Superior temporal gyrus (tissue), 1 donor: ENCODE results near the gene GNG14.
"Not testable (repeated sequence)": the region's sequence is repeated elsewhere in the genome, so short reads cannot be mapped to it uniquely, and the experiment has no call there.

Source experiments
- DNase-seq: peaks from one replicate; pipeline ENCODE4 v3.0.0-alpha.2; 2016; ENCODE audit errors: extremely low spot score

GNG14 gene

DNA sequence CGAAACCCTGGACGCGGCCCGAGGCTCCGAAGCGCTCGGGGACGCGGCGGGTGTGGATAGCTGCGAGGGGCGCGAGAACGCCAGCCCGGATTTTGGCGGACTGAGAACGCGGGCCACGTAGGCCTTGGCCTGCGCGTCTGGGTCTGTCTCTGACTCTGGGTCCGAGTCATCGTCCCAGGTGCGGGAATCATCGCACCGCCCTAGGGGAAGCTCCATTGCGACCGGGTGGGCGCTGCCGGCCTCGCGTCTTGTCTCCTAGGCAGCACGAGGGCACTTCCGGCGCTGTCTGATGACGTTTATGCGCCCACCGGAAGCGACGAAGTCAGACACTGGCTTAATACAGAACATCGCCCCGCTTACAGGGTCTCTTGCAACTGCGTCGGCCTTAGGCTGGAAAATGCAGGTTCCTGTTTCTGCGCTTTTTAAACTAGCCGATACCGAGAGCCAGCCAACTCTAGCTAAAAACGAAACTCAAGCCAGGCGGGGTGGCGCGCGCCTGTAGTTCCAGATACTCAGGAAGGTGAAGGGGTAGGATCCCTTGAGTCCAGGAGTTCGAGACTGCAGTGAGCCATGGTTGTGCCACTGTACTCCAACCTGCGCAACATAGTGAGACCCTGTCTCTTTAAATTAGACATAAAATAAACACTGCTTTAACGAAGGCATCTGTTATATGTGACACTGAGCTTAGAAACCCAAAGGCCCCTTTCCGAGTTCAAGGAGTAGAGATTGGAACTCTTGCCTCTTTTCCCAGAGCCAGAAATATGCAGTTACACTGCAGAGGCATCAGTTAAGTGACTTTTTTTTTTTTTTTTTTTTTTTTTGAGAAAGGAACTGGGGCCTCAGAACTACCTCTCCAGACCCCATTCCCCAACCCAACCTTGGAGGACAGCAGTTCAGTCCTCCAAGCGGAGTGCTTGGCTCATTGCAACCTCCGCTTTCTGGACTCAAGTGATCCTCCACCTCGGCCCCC is 8.9 kb downstream of the GNG14 start, which contains the start of gene FBXW9:
Gene FBXW9 (minus strand): TSS at position 266 of the 970 bp plus-strand sequence. CDS start 50 bp downstream, at position 216.
- peak; percentile 99 for DNase-seq

DNA sequence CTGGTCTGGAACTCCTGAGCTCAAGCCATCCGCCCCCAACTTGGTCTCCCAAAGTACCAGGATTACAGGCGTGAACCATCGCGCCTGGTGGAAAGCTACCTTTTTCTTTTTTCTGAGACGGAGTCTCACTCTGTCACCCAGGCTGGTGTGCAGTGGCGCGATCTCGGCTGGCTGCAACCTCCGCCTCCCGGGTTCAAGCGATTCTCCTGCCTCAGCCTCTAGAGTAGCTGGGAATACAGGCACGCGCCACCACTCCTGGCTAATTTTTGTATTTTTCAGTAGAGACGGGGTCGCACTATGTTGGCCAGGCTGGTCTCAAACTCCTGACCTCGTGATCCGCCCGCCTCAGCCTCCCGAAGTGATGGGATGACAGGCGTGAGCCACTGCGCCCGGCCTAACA is 9.6 kb downstream of the GNG14 start:
- DNase-seq: not testable (repeated sequence)

DNA sequence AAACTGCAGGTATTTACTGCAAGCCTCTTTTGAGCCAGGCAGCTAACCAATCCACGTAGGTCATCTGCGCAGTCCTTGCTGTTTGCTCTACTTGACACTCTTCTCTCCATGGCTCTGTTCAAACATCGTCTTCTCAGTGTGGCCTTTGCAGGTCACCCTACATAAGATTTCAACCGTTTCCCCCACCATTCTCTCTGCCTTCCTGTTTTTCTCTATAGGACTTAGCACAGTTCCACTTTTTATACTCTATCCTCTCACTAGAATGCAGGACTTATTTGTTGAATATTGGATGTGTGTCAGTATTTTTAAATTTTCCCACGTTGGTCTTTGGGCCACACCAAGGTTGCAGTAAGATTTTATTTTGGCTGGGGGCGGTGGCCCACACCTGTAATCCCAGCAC is 10.3 kb downstream of the GNG14 start:
- DNase-seq: no peak

DNA sequence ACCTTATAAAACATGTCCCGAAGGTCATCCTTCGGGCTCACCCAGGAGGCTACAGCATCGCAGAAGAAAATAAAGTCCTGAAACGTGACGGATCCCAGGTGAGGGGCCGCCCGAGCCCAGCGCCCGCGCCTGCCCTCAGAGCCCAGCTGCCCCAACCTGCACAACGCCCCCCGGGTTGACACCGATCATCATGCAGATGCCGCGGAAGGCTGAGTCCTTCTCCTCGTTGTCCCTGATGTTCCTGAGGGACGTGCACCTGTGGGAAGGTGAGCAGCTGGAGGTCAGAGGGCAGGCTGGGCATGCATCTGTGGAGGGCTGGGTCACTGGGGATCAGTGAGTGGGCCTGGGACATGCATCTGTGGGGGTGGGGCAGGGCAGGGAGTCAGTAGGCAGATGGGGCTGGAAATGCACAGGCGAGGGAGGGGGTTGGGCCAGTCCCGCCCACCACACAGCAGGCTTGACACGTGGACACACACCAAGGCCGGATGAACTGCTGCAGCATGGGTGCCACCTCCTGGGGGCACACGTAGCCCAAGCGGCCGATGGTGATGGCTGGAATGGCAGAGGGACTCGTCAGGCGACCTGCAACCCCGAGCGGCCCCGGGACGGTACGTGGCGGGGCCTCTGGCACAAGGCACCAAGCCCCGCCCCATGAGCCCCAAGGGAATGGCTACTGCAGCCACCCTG is 13.9 kb downstream of the GNG14 start:
- DNase-seq: no peak

DNA sequence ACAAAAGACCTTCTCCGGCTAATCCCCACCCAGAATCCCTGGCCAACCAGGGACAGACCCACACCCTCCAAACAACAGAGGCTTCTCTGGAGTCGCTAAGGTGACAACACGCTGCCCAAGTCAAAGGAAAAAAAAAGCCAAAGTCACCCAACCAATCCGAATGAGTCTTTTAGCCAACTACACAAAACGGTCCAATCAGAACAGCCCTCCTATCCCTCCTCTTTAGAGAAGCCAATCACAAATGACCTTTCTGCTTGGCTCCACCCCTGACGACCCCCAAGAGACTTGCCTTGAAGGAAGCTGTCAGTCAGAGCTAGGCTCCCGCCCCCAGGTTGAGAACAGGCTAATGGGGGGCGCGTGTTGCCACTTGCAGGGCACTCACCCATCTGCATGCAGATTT is 15.2 kb downstream of the GNG14 start:
- DNase-seq: no peak

DNA sequence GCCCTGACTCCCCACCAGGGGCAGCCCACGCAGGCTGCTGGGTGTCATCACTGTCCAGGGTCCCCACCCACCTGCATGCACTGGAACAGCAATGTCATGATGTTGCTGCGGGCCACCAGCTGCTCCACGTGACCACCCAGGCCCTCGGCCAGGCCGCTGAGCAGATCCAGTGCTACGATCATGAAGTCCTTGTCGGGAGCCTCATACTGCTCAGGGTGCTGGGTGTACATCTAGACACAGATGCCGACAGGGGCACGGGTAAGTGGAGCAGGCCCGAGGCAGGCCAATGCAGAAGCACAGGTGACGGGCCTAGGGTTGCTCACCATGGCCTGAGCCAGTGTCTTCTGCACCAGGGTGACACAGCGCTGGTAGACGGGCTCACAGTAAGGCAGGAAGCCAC is 17.4 kb downstream of the GNG14 start:
- no peak for DNase-seq

DNA sequence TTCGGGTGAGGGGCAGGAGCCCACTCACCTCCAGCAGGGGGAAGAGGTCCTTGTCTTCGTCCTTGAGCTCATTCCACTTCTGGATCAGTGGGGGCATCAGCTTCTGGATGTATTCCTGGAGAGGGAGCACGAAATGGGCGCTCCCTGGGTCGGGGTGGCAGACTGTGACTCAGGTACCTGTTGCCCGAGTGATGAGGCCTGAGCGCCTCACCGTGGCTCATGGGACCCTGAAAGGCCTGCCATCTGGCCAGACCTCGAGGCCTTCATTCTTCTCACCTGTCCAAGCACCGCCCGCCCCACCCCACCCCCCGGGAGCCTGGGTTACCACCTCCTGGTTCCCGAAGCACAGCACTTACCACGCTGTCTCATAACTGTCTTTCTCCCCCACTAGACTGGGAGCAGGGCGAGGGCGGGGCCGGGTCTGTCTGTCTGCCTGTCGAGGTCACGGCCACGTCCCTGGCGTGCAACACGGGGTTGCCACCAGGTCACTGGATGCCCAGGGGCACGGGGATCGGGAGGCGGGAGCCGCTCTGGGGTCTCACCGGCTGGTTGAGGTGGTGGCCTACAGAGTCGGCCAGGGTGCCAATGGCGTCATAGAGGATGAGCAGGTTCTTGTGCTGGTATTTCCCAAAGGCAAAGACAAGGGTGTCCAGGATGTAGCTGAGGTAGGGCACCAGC is 18.0 kb downstream of the GNG14 start:
- DNase-seq: no peak

DNA sequence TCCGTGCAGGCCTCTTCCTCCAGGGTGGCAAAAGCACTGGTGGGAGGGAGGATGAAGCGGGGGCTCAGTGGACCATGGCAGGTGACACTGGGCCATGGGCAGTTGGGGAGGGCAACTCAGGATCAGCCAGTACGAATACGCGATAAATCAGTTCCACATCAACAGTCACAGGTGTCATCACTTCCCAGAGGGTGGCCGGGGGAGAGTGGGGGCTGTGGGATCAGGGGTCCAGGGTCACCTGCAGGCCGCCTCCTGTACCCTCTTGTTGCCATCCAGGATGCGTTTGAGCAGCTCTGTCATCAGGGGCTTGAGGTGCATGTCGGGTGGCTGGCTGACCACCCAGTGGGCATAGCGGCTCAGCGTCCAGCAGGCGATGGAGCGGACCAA is 18.5 kb downstream of the GNG14 start:
- DNase-seq: no peak

DNA sequence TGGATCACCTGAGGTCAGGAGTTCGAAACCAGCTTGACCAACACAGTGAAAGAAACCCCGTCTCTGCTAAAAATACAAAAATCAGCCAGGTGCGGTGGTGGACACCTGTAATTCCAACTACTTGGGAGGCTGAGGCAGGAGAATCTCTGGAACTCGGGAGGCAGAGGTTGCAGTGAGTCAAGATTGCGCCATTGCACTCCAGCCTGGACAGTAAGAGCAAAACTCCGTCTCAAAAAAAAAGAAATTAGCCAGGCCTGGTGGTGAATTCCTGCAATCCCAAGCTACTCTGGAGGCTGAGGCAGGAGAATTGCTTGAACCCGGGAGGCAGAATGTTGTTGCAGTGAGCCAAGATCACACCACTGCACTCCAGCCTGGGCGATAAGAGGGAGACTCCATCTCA is 20.8 kb downstream of the GNG14 start:
- DNase-seq: no peak

DNA sequence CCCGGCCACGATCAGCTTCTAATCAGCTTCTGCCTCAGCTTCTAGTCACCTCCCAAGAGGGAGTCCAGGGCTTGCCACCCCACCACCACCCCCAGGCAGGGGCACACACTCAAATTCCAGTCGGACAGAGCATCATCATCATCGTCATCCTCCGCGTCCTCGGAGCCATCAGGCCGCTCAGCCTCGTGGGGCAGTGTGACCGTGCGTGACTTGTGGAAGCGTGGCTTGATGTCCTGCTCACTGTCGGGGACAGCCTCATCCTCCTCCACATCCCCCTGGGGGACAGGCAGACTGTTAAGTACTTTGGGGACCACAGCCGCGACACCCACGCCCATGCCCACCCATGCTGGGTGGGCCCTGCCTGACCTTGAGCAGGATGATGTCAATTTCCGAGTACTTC is 23.4 kb downstream of the GNG14 start:
- no peak for DNase-seq

DNA sequence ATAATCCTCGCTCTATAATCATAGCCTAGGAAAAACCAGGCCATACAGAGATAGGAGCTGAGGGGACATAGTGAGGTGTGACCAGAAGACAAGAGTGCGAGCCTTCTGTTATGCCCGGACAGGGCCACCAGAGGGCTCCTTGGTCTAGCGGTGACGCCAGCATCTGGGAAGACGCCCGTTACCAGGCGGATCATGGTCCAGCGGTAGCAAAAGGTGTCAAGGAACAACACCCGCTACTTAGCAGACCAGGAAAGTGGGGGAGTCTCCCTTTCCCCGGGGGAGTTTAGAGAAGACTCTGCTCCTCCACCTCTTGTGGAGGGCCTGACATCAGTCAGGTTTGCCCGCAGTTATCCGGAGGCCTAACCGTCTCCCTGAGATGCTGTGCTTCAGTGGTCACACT is 24.3 kb downstream of the GNG14 start:
- DNase-seq: not testable (repeated sequence)

DNA sequence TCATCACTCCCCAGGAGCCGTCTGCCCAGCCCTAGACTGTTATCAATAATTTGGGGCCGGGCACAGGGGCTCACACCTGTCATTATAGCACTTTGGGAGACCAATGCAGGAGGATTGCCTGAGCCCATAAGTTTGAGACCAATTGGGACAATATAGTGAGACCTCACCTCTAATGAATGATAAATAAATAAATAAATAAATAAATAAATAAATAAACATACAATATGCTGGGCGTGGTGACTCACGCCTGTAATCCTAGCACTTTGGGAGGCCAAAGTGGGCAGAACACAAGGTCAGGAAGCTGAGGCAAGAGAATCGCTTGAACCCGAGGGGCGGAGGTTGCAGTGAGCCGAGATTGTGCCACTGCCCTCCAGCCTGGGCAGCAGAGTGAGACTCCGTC is 25.5 kb downstream of the GNG14 start:
- DNase-seq: not testable (repeated sequence)

DNA sequence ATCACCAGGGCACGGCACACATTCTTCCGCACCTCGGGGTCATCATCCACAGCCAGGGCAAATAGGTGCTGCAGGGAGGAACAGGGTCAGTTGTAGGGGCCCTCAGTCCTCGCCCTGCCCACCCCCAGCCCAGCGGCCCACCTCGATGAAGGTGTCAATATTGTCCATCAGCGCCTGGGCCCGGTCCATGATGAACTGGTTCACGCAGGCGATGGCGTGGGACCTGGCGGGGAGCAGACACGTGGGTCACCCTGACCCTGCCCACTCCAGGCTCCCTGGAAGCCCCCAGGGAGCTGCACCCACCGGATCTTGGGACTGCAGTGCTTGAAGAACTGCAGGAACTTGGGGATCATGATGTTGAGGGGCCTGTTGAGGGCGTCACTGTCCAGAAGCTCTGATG is 27.3 kb downstream of the GNG14 start:
- DNase-seq: no peak

DNA sequence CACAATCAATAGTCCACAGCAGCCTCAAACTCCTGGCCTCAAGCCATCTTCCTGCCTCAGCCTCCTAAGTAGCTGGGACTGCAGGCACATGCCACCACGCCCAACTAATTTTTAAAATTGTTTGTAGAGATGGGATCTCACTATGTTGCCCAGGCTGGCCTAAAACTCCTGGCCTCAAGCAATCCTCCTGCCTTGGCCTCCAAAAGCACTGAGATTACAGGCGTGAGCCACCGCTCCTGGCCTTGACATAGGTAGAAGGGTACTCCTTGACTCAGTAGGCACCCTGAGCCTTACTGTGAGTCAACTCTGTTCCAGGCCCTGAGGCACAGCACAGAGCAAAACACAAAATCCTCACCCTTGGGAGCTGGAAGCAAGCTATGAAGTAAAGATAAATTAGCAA is 28.1 kb downstream of the GNG14 start:
- DNase-seq: no peak

DNA sequence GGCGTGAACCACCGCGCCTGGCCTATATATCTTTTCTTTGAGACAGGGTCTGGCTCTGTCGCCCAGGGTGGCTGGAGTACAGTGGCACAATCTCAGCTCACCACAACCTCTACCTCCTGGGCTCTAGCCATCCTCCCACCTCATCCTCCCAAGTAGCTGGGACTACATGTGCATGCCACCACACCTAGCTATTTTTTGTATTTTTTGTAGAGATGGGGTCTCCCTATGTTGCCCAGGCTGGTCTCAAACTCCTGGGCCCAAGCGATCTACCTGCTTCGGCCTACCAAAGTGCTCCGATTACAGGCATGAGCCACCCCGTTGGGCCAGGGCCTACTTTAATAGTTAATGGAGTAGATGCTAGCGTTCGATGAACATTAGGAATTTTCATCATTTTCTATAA is 32.5 kb downstream of the GNG14 start:
- DNase-seq: no peak

DNA sequence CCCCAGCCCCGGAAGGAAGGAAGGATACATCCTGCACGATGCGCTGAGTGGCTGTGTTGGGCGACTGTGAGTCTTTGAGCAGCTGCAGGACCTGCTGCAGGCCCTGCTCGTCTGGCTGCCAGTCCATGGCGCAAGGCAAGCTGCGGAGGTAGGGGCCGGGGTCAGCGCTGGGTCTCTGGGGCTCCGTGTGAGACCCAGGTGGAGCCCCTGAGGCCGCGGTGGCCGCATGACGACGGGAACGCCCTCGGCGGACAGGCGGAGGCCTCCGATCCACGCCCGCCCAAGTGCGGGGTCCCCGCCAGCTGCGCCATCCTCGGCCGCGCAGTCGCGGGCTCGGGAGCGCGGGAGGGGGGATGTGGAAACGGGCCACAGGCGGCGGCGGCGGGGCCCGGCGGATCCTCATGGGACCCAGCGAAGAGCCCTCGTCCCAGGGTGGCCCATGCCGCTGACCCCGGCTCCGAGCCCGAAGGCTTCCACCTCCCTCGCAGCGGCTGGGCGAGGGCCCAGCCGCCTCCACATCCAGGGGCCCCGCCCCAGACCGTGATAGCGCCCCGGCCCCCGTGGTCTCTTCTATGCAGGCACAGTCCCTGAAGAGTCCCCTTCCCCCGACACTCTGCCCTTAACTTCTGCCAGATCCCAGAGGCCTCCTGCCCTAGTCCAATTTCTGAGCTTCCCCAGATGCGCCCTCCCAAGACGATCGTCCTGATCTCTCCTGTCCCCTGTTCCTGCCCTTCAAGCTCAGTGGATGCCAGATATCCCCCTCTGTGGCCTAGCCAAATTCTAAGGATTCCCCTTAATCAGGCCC is 33.3 kb downstream of the GNG14 start:
- DNase-seq: peak; percentile 10

DNA sequence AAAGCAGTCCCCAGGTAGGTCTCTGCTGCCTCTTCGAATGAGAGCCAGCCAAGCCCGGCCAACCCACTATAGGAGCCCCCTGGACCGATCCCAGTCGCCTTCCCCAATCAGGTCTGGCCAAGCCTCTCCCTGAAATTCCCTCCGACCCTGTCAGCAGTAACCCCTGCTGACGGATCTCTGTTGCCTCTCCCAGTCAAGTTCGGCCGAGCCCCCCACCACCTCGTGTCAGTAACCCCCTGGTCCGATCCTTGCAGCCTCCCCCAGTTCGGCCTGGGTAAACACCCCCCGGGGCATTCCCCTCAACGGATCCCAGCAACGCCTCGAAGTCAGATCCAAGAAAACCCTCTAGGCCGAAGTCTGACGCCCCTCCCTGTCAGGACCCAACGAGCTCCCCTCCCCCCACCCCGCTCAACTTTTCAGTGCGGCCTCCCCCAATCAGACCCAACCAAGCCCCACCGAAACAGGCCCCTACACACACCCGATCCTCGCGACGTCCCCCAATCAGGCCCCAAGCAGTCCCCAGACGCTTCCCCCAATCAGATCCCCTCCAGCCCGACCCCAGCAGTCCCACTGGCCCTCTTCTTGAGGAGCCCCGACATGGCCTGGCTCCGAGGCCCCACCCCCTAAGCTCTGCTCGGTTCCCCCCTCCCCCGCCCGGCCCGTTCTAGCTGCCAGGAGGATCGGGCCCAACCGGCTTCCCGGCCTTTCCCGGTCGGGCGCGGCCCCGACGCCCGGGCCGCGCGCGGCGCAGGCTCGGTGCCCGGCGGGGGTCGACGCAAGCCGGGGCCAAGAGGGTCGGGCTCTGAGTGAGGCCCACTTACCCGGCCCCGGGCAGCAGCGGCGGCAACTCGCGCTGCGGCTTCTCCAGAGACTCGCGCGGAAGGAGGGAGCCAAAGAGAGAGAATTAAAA is 34.1 kb downstream of the GNG14 start:
- DNase-seq: peak; percentile 14

DNA sequence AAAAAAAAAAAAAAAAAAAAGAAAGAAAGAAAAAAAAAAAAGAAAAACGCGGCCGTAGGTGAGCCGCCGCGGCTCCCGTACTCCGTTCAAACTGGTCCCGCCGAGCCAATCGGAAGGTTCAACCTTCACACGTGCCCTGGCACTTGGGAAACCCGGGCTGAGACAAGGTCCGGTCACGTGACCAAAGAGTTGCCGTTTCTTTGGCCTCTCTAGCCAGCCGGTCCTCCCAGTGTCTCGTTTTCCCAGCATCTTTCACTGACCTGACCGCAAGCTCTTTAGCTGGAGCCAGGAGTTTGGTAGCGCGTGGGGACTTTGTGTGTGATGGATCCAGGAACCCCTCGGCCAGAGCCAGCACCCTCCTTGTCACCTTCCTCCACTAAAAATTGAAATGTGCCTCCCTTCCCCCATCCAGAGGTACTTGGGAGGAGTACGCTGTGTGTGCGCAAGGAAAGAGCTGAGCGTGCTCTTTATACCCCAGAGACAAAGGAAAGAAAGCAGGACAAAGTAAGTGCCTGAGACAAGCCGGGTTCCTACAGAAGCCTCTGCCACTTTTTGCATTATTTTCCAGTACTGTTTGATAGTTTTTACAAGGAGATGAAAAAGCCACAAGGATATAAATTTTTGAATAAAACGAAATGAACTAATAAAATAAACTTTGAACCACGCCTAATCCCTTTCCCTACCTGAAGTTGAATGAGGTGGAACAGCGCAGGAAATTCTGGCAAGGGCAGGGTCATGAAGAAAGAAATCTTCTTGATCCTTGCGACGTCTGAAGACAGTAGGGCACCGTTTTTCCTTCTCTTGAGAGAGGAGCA is 35.0 kb downstream of the GNG14 start:
- DNase-seq: peak; percentile 99

DNA sequence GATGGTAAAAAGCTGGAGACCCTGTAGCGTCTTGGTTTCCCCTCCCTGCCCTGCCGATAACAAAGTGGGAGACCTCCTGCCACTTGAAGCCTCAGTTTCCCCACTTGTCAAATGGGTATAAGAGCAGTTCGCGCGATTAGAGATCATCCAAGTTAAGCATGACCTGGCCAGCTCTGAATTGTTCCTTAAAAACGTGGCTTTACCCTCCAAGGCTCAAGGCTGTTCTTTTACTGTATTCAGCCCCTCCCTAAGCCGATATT is 35.5 kb downstream of the GNG14 start:
- no peak for DNase-seq
